Measurements from ENCODE around the gene CEP350. TPM values are rescaled to one million over a fixed set of nuclear protein-coding genes. Genes with fewer than 3 reads are reported as not detected.

CEP350 gene
- total and polyA plus RNA-seq, 2 experiments from 2014 or later: 24.9 to 49.6 TPM

GRCh38 chr1:180163041-180163440, 208.4 kb downstream of the CEP350 start:
- Histone ChIP-seq H3K4me1 (ENCODE audit: low read depth) (peaks cover 20% of the 10 kb centered on the region), H3K9me3 (ENCODE audit: low read depth) (no peaks in the 10 kb centered on the region), H3K4me3 (no peak overlapping the region), H3K36me3 (no peaks in the 10 kb centered on the region), H3K27me3 (no peaks in the 10 kb centered on the region), H3K27ac (no peak overlapping the region)
- TF ChIP-seq CTCF (IDR thresholded peaks at IDR 0.05; ENCODE audit: low read depth, low read length): no peak
- no peak for DNase-seq (ENCODE audit: low read depth in 1 of 2, low spot score in 1 of 2)

Other genes starting within 250 kb of the CEP350 start
- gene FAM163A, start 211.5 kb upstream of the CEP350 start, total RNA-seq: 0.18 and 0.42 TPM in 2 replicates
- 0.06 TPM in 1 of 2 replicates, not detected in the other for gene FAM163A, start 211.5 kb upstream of the CEP350 start, polyA plus RNA-seq
- gene TOR1AIP2, start 77.0 kb upstream of the CEP350 start, total RNA-seq: 56.2 and 75.6 TPM in 2 replicates
- 20.7 and 21.9 TPM in 2 replicates for gene TOR1AIP2, start 77.0 kb upstream of the CEP350 start, polyA plus RNA-seq
- gene TOR1AIP1, start 72.5 kb upstream of the CEP350 start, total RNA-seq: 19.6 and 20.3 TPM in 2 replicates
- 18.2 and 24.0 TPM in 2 replicates for gene TOR1AIP1, start 72.5 kb upstream of the CEP350 start, polyA plus RNA-seq
- 34.6 and 37.8 TPM in 2 replicates for gene QSOX1, start 200.1 kb downstream of the CEP350 start, total RNA-seq
- gene QSOX1, start 200.1 kb downstream of the CEP350 start, polyA plus RNA-seq: 23.2 and 30.7 TPM in 2 replicates